Omental fat pad (tissue), 4 donors: ENCODE results near the gene NRM. TPM values are rescaled to one million over a fixed set of nuclear protein-coding genes. Genes with fewer than 3 reads are reported as not detected.

Source experiments
- ATAC-seq: fragments of 150-250 bp; one replicate; pipeline ENCODE4 v1.9.1; 2016; ENCODE audit warnings: mild to moderate bottlenecking, moderate library complexity; ENCODE audit not compliant: low FRiP score
- DNase-seq: peaks from one replicate; pipeline ENCODE4 v3.0.0-alpha.2; 2019; ENCODE audit warnings: low spot score
- CTCF ChIP-seq, 3 donors: fragments of 450-650 bp; IDR thresholded peaks; one replicate each; pipeline ENCODE4 v1.5.1; 2016 to 2017; ENCODE audit warnings: antibody characterized with exemption in 3 of 3, mild to moderate bottlenecking in 3 of 3, moderate library complexity in 2 of 3
- small RNA-seq: library from RNA; depleted of rRNA; stranded (forward); fragments of <200 nt; gene quantifications from one replicate; pipeline ENCODE3, GENCODE V24; 2016
- total RNA-seq, 4 donors: library from RNA; depleted of rRNA; stranded (reverse); fragments of >200 nt; gene quantifications; one replicate each; pipeline ENCODE4 v1.1.0, GENCODE V29; 2016

The NRM gene
- total RNA-seq, 4 donors from 2014 or later = 2.9 to 5.8 (median 3.7) TPM

GRCh38 chr6:30640481-30640880 is 50.3 kb downstream of the NRM start:
- TF ChIP-seq CTCF (IDR thresholded peaks at IDR 0.05) = no peak
- ATAC-seq (no peak), DNase-seq (no peak)

Small RNAs within 50 kb of the gene (small RNA-seq; reads per million reads assigned to genes)
- not detected for gene RF00019

Other genes with a start within 250 kb of the NRM start
- 1,000 to 10,000 TPM in 1 of 4 donors, 100 to 1,000 TPM in 3; 562 to 1,653 (median 781) TPM for gene HLA-E, start 201.5 kb downstream of the NRM start, total RNA-seq
- 10 to 100 TPM; 40.1 to 50.6 (median 43.7) TPM for gene GNL1, start 134.5 kb downstream of the NRM start, total RNA-seq
- gene PRR3, start 133.7 kb downstream of the NRM start, total RNA-seq = 10 to 100 TPM in 1 of 4 donors, 1 to 10 TPM in 3; 5.0 to 10.4 (median 7.5) TPM
- 10 to 100 TPM; 34.4 to 86.0 (median 51.1) TPM for gene ABCF1, start 119.5 kb downstream of the NRM start, total RNA-seq
- gene PPP1R10, start 73.7 kb downstream of the NRM start, total RNA-seq = 10 to 100 TPM; 26.3 to 89.4 (median 42.0) TPM
- gene MRPS18B, start 73.1 kb downstream of the NRM start, total RNA-seq = 10 to 100 TPM; 35.7 to 67.4 (median 43.0) TPM
- 1 to 10 TPM; 3.2 to 7.1 (median 5.8) TPM for gene ATAT1, start 64.1 kb downstream of the NRM start, total RNA-seq
- 10 to 100 TPM in 1 of 4 donors, 1 to 10 TPM in 3; 4.7 to 11.2 (median 7.3) TPM for gene C6orf136, start 43.9 kb downstream of the NRM start, total RNA-seq
- gene DHX16, start 18.0 kb downstream of the NRM start, total RNA-seq = 10 to 100 TPM; 19.5 to 28.1 (median 24.3) TPM
- gene PPP1R18, start 4.3 kb downstream of the NRM start, total RNA-seq = 10 to 100 TPM; 25.5 to 55.7 (median 43.4) TPM
- 10 to 100 TPM in 1 of 4 donors, 1 to 10 TPM in 3; 6.2 to 15.0 (median 7.2) TPM for gene MDC1, start 26.3 kb upstream of the NRM start, total RNA-seq
- gene TUBB, start 29.4 kb upstream of the NRM start, total RNA-seq = 100 to 1,000 TPM; 229 to 281 (median 256) TPM
- gene FLOT1, start 51.7 kb upstream of the NRM start, total RNA-seq = 100 to 1,000 TPM in 3 of 4 donors, 10 to 100 TPM in 1; 90.2 to 156 (median 142) TPM
- gene IER3, start 53.6 kb upstream of the NRM start, total RNA-seq = 100 to 1,000 TPM in 1 of 4 donors, 10 to 100 TPM in 2, 1 to 10 TPM in 1; 6.8 to 224 (median 43.4) TPM
- 10 to 100 TPM in 3 of 4 donors, 1 to 10 TPM in 1; 9.9 to 77.3 (median 48.7) TPM for gene DDR1, start 193.5 kb upstream of the NRM start, total RNA-seq
- gene GTF2H4, start 217.2 kb upstream of the NRM start, total RNA-seq = 10 to 100 TPM; 10.3 to 22.2 (median 14.7) TPM
- 10 to 100 TPM; 14.0 to 18.8 (median 16.6) TPM for gene VARS2, start 223.3 kb upstream of the NRM start, total RNA-seq
- not detected for gene SFTA2, start 241.2 kb upstream of the NRM start, total RNA-seq
- gene MUCL3, start 250.0 kb upstream of the NRM start, total RNA-seq = under 1 TPM in 1 of 4 donors, not detected in 3; 0.19 TPM